Measurements from ENCODE around the gene CLASP2.

CLASP2 gene

DNA sequence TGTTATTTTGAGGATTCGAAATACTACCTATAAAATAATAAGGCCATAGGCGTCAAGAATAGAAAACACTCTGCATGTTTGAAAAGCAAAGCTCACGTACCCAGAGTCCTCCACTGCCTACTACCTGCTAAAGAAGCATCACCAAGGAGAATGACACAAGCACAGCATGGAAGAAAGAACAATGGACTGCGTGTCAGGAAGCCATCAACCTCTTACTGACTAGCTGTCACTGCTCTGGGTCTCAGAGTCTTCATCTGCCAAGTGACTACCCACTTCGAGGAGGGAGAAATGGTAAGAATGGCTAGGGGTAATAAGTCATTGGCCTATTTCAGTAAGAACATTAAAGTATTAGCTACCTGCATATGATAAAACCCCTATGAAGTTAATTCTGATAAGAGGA lies 49.4 kb downstream of the CLASP2 start:
- no peak for DNase-seq (ENCODE audit: low read depth)
- no peak overlapping the region for H3K4me3 ChIP-seq (ENCODE audit: low read depth, low read length)
- TF ChIP-seq, protein P1, sequence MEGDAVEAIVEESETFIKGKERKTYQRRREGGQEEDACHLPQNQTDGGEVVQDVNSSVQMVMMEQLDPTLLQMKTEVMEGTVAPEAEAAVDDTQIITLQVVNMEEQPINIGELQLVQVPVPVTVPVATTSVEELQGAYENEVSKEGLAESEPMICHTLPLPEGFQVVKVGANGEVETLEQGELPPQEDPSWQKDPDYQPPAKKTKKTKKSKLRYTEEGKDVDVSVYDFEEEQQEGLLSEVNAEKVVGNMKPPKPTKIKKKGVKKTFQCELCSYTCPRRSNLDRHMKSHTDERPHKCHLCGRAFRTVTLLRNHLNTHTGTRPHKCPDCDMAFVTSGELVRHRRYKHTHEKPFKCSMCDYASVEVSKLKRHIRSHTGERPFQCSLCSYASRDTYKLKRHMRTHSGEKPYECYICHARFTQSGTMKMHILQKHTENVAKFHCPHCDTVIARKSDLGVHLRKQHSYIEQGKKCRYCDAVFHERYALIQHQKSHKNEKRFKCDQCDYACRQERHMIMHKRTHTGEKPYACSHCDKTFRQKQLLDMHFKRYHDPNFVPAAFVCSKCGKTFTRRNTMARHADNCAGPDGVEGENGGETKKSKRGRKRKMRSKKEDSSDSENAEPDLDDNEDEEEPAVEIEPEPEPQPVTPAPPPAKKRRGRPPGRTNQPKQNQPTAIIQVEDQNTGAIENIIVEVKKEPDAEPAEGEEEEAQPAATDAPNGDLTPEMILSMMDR (IDR thresholded peaks at IDR 0.05; ENCODE audit: insufficient read depth, low read depth, low read length, missing control alignments), result no peak

- no peak overlapping the region for H3K4me3 ChIP-seq (ENCODE audit: low read depth, low read length)
- TF ChIP-seq, protein P1 (IDR thresholded peaks at IDR 0.05; ENCODE audit: insufficient read depth, low read depth, low read length, missing control alignments), result no peak
- DNase-seq (ENCODE audit: low read depth), result no peak
Measured at GRCh38 chr3:33665294-33665693, 52.8 kb downstream of the CLASP2 start.

- no peak overlapping the region for H3K4me3 ChIP-seq (ENCODE audit: low read depth, low read length)
- TF ChIP-seq, protein P1 (IDR thresholded peaks at IDR 0.05; ENCODE audit: insufficient read depth, low read depth, low read length, missing control alignments), result no peak
- DNase-seq (ENCODE audit: low read depth), result no peak
Measured at GRCh38 chr3:33664195-33664594, 53.9 kb downstream of the CLASP2 start.

DNA sequence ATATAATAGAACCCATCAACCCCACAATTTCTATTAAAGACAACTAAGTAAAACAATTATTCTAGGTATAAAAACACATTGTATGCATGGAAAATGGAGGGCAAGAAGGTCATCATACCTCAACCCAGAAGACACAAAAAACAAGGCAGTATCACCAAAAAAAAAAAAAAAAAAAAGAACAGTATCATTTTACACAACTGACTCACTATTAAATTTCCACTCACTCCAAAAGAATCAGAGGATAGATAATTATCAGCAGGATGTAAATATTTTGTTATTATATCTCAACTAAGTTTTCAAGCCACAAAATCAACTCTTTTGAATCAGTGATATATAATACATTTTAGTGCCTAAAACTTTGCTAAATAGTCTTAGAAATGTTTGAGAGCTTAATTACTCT lies 55.0 kb downstream of the CLASP2 start:
- H3K4me3 ChIP-seq (ENCODE audit: low read depth, low read length), result no peak overlapping the region
- TF ChIP-seq, protein P1 (IDR thresholded peaks at IDR 0.05; ENCODE audit: insufficient read depth, low read depth, low read length, missing control alignments), result no peak
- no peak for DNase-seq (ENCODE audit: low read depth)

GRCh38 chr3:33659856-33660434 lies 58.1 kb downstream of the CLASP2 start:
- H3K4me3 ChIP-seq (ENCODE audit: low read depth, low read length), result no peak overlapping the region
- TF ChIP-seq, protein P1 (IDR thresholded peaks at IDR 0.05; ENCODE audit: insufficient read depth, low read depth, low read length, missing control alignments), result no peak
- DNase-seq (ENCODE audit: low read depth), result no peak

GRCh38 chr3:33658991-33659848 lies 58.8 kb downstream of the CLASP2 start:
- peak; percentile 28 for DNase-seq (ENCODE audit: low read depth)
- TF ChIP-seq, protein P1 (IDR thresholded peaks at IDR 0.05; ENCODE audit: insufficient read depth, low read depth, low read length, missing control alignments), result no peak
- H3K4me3 ChIP-seq (ENCODE audit: low read depth, low read length), result no peak overlapping the region

Measured in GM12865 (cell line).